HG02759 (cell line): Measurements from ENCODE around the gene LRRFIP1.
"Not testable (repeated sequence)": the region's sequence is repeated elsewhere in the genome, so short reads cannot be mapped to it uniquely, and the experiment has no call there.

Experiments used
- ATAC-seq: cut with Tn5 transposase; IDR thresholded peaks from one replicate; pipeline ENCODE4 v1.9.1; 2021; ENCODE audit warnings: mild to moderate bottlenecking, moderate library complexity; ENCODE audit not compliant: unreplicated experiment

The LRRFIP1 gene

GRCh38 chr2:237627441-237628246, at the start of gene LRRFIP1:
LRRFIP1 (plus strand) TSS chr2:237627587; CDS start chr2:237627645, 58 bp downstream.
- ATAC-seq = no peak

- ATAC-seq = no peak
Measured at GRCh38 chr2:237577956-237578870, 49.2 kb upstream of the LRRFIP1 start.

GRCh38 chr2:237581326-237581725, 46.1 kb upstream of the LRRFIP1 start:
- no peak for ATAC-seq

GRCh38 chr2:237581751-237582746, 45.3 kb upstream of the LRRFIP1 start:
- no peak for ATAC-seq

DNA sequence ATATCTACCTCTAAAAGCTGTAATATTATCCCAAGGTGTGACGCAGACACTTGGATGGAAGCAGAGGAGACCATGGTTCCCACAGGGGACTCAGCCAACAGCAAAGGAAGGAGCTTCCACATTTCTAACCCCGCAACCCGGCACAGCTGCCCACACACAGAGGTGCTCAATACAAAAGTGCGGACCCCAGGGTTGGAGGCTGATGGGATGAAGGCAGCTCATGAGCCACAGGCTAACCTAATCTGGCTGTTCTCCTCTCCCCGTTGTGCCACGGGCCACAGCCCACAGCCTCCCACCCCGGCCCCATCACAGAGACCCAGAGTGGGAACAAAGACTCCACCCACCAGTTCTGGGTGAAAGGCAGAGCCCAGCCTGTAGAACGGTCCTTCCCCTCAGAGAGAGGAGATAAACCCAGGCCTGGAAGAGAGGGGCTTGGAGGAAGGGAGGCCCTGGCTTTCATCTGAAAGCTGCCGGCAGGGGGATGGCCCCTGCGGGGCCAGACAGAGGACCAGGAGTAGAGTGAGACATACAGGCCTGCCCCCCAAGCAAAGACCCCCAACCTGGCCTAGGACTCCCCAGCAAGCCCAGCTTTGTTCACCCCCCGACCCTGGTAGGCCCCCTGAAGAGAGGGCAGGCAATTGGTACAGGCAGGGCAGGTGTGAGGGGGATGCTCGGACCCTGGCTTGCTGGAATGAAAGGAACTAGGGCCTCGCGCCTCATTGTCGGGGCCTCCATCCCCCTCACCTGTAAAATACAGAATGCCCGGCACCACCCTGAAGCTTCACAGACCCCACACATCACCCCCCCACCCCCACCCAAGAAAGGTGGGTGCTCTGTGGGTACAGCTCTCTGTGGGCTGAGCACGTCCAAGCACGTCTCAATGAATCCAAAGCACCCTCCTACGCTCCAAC, 43.7 kb upstream of the LRRFIP1 start:
- no peak for ATAC-seq

DNA sequence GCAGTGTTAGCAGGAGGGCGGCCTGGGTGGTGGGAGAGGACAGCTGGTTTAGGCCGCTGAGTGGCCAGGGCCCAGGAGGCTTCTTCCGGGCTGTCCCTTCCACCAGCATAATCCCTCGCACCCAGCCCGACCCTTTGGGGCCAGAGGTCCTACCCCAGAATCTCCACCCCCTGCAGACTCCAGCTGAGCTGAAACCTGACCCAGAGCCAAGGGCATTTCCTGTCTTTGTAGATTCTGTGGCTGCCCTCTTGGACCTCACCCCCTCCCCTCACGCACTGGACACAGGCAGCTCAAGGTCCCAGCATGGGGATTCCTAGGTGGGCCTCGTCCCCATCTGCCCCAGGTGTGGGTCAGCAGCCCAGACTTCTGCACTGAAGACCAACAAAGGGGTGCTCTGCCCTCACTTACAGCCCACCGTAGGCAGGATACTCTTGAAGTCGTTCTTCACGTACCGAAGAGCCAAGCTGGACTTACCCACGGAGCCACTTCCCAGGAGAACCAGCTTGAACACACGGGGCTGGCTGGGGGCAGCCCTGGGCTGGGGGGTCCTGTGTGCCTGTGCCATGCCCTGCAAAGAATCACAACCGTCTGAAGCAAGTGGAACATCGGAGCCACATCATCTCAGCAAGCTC, 41.7 kb upstream of the LRRFIP1 start:
- ATAC-seq = no peak

- no peak for ATAC-seq
Measured at GRCh38 chr2:237588044-237588696, 39.2 kb upstream of the LRRFIP1 start.

GRCh38 chr2:237590272-237591140, 36.9 kb upstream of the LRRFIP1 start, which contains the start of gene RAB17:
RAB17 (minus strand) TSS chr2:237590734; CDS start chr2:237586154, 4,580 bp downstream.
- ATAC-seq = no peak

DNA sequence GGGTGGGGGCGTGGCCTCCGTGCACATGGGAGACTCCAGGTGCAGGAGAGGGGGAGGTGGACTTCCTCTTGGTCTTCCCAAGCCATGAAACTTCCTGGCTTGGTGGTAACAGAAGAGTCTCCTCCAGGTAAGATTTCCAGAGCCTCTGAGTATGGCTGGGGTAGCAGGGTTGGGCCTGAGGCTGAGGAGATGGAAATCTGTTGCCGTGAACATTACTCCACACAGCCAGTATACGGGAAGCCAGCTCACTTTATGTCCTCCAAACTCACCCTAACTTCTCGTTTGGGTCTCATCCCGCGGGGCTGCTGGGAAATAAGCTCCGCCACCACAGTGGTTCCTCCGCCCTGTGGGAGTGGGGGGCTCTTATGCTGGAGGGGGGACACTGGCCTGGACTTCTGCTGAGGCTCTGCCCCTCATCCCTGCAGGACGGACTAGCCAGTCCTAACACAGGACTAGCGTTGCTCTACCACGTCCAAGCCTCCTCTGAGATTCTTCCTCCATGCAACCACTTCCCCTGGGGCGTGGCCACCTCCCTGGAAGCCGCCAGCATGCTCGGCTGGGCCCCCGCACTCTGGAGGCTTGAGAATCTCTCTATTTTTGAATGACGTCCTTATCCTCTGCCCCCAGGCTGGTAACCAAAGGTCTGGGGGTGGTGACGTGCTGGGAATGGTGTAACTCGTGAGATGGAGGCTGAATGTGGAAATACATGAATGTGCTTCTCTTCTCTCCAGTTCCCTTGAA, 36.1 kb upstream of the LRRFIP1 start:
- ATAC-seq = no peak

GRCh38 chr2:237592425-237592980, 34.9 kb upstream of the LRRFIP1 start:
- no peak for ATAC-seq

DNA sequence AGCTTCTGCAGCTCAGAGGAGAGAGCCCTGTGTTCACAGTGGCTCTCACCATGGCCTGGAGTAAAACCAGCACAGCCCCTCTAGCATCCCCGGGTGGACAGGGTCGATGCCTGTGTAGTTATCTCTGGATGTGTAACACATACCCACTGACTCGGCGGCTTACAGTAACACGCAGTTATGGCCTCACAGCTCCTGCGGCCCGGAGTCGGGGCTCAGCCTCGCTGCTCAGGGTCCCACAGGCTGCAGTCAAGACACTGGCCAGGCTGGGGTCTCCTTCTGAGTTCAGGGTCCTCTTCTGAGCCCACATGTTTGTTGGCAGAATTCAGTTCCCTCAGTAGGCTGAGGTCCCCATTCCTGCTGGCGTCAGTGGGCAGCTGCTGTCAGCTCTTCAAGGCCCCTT, 34.4 kb upstream of the LRRFIP1 start:
- no peak for ATAC-seq

DNA sequence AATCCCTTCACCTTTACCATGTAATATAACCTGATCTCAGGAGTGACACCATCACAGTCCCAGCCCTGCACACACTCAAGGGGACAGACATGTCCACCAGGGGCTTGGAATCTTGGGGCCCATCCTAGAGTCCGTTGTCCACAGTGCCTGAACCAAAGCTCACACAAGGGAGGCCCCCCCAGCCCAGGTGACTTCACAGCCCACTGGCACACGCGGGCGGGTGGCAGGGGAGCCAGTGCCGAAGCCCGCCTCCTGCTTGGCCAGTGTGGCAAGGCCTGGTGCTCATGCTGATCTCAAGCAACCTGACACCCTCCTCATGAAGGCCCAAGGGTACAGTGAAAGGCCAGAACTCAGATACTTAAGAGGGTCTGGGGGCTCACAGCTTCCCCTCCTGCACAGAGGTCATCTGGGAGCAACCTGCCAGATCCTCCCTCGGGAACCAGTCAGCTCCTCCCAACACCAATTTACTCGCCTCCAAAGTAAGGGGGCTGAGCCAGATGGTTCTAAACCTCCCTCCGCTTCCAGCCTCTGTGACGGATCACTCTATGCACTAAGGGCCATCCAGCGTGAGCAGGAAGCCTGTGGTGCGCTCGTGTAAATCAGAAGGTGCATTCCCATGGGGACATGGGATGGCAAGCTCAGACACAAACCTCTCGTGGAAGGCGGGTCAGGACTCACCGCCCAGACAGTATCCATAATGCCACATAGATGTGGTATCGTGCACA, 33.6 kb upstream of the LRRFIP1 start:
- no peak for ATAC-seq

DNA sequence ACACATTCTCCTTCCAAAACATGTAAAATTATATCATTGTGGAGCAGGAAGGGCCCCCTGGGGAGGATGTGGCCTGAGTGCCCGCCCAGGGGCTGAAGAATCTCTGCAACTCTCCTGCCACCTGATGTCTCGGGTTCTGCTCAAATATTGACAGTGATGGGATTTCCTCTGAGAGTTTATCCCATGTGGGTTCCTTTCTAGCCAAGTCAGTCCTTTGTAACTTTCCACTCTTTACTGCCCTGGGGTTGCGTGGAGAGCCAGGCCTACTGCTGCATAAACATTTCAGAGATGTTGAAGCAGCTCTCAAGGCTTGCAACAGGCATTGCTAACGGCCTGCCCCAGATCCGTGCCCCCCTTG, 32.9 kb upstream of the LRRFIP1 start:
- ATAC-seq = no peak

GRCh38 chr2:237595829-237596519, 31.4 kb upstream of the LRRFIP1 start:
- not testable (repeated sequence) for ATAC-seq

DNA sequence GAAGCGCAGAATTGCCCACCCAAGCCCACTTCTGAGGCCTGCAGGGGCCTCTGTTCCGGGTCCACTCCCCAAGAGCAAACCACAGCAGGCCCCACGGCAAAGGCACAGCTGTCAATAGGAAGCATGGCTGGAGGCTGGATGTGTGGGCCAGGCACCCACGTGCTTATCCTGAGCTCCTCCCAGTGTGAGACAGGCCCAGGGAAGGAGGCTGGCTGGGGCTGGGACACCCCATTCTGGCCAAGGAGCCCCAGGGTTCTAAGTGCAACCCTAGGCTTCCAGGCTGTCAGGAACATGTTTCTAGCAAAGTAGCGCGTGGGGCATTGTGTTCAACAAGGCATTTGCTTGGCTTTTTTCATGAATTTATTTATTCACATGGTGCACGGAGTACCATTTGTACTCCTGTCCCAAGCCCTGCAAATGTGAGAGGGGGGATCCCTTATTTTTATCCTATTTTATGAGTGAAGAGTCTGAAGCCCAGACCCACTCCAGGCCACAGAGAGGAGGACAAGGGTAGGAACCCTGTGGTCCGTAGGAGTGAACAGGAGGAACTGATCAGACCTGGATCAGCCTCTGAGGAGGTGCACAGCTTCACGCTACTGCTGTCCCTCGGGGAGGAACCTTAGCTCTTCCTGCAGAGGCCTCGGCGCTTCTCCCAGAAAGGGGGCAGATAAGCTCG, 30.7 kb upstream of the LRRFIP1 start:
- no peak for ATAC-seq
